HG02763 (cell line): ENCODE results near the gene TMCC2.
A peak's percentile ranks its signal among the peaks of the same experiment; 100 is the strongest.

ENCODE experiments used
- ATAC-seq: cut with Tn5 transposase; IDR thresholded peaks from one replicate; pipeline ENCODE4 v1.9.1; 2021; ENCODE audit warnings: mild to moderate bottlenecking, moderate library complexity; ENCODE audit not compliant: unreplicated experiment

The TMCC2 gene

DNA sequence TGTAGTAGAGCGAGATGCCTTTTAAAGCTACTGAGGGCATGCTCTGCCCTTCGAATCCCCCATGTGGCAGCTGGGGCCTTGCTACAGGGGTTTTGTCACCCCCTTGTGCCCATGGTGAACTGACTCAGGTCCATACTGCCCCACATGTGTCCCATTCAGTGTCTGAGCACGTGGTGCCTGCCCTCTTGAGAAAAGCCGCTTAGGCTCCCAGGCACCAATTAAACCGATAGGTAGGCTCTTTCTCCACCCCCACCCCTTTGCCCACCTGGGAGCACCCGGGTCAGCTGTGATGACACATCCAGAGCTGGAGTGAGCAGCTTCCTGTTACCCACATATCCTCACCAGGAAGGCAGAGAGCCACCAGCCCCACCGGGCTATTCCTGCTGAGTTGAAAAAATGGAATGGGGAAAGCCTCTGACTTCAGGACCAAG is 30.5 kb downstream of the TMCC2 start:
- no peak for ATAC-seq

DNA sequence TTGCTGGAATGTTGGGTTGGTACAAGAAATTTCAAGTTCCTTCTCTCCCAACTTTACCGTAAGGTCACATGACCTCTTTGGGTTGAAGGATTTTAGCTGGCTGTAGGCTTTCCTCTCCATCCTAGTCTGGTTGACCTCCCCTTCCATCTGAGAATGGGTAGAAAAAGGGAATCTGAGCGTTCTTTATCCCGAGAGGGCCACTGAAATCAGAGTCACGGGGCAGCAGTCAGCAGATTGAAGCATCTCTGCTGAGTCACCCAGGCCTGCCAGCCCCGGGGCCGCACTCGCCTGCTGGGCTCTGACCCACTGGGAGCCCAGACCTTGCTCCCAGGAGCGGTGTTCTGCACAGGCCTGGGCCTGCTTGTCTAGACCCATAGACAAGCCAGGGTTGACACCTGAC is 31.0 kb downstream of the TMCC2 start:
- ATAC-seq: no peak

DNA sequence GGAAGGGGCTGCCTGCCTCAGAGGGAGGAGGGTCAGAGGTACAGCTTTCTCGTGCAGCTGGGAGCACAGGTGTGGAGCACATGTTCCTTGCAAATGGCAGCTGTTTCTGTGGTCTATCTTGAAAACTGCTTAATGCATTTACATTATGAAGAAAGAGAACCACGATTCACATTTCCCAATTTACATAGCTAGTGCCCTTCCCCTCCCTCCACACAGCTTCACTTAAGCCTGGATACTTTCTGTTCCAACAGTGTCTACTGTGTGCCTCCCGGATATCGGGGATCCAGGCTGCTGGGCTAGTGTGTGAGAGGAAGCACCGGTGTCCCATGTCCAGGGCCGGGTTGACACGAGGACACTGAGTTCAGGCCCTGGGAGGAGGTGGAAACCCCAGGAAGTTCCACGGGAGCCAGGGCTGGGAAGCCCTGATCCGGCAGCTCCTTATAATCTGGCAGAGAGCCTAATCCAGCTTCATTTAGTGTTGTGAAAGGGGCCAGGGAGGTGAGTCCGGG is 31.6 kb downstream of the TMCC2 start:
- ATAC-seq: no peak

- no peak for ATAC-seq
Observed at GRCh38 chr1:205259998-205260397, 32.3 kb downstream of the TMCC2 start.

DNA sequence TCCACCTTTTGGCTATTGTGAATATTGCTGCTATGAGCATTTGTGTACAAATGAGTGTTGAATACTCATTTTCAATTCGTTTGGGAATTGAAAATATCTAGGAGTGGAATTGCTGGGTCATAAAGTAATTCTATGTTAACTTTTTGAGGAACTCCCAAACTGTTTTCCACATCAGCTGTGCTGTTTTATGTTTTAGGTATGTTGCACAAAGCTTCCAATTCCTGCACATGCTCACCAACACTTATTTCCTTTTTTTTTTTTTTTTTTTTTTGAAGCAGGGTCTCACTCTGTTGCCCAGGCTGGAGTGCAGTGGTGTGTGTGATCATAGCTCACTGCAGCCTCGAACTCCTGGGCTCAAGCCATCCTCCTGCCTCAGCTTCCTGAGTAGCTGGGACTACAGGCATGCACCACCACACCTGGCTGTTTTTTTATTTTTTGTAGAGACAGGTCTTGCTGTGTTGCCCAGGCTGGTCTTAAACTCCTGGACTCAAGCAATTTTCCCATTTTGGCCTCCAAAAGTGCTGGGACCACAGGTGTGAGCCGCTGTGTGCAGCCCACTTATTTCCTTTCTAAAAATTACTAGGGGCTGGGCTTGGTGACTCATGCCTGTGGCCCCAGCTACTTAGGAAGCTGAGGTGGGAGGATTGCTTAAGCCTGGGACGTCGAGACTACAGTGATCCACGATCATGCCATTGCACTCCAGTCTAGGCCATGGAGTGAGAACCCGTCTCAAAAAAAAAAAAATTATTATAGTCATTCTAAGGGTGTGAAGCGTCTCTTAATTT is 33.4 kb downstream of the TMCC2 start:
- no peak for ATAC-seq

GRCh38 chr1:205261946-205262691 is 34.4 kb downstream of the TMCC2 start:
- ATAC-seq: no peak

GRCh38 chr1:205262731-205263171 is 35.0 kb downstream of the TMCC2 start:
- ATAC-seq: no peak

- no peak for ATAC-seq
Observed at GRCh38 chr1:205263580-205264190, 35.9 kb downstream of the TMCC2 start.

GRCh38 chr1:205266611-205267305 is 39.0 kb downstream of the TMCC2 start:
- no peak for ATAC-seq

GRCh38 chr1:205267306-205267902 is 39.7 kb downstream of the TMCC2 start:
- no peak for ATAC-seq

- no peak for ATAC-seq
Observed at GRCh38 chr1:205268846-205269680, 41.3 kb downstream of the TMCC2 start.

DNA sequence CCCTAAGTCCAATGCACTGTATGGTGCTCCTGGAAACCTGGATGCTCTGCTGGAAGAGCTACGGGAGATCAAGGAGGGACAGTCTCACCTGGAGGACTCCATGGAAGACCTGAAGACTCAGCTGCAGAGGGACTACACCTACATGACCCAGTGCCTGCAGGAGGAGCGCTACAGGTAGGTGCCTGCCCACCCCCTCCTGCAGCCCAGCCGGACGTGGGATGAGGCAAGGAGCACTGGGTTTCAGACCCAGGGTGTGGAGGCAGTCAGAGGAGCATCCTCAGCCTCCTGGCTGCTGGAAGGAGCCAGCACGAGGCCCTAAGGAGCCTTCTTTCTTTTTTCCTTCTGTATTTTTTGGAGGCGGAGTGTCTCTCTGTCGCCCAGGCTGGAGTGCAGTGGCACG is 42.0 kb downstream of the TMCC2 start:
- no peak for ATAC-seq

- no peak for ATAC-seq
Observed at GRCh38 chr1:205270271-205270670, 42.5 kb downstream of the TMCC2 start.

DNA sequence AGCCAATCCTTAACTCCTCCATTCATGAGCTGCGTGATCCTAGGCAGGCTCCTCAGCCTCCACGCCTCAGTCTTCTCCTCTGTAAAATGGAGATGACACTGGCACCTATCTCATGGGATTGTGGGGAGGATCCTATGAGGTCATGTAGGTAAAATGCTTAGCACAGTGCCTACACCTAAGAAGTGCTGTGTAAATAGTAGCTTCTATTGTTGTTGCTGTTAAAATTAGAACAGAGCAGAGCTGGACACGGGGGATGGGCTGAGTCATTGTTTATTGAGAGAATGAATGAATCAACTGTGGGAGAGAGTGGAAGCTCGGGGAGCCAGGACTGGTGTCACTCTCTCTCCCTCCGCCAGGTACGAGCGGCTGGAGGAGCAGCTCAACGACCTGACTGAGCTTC is 43.0 kb downstream of the TMCC2 start:
- ATAC-seq: no peak

GRCh38 chr1:205271277-205271676 is 43.5 kb downstream of the TMCC2 start:
- ATAC-seq: no peak

DNA sequence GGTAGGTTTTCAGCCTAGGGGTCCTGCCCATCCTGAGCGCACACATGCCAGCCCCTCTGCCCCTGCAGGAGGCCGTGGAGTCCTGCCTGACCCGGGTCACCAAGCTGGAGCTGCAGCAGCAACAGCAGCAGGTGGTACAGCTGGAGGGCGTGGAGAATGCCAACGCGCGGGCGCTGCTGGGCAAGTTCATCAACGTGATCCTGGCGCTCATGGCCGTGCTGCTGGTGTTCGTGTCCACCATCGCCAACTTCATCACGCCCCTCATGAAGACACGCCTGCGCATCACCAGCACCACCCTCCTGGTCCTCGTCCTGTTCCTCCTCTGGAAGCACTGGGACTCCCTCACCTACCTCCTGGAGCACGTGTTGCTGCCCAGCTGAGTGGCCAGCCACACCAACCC is 44.0 kb downstream of the TMCC2 start:
- ATAC-seq: no peak

DNA sequence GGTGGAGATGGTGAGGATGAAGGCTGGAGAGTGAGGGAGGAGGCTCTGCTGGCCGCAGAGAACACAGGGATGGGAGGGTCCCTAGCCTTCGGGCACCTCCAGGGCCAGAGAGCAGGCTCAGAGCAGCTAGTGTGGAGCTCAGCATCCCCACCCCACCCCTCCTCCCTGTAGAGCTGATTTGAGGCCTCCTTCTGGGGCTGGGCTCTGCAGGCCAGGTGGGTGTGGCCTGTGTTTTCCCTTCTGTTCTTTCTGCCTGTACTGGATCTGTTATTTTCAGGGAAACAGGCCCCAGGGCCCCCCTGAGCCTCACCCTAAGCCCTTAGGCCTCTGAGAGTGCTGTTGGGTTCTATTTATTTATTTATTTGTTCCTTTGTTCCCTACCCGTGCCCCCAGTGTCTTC is 44.8 kb downstream of the TMCC2 start:
- no peak for ATAC-seq

DNA sequence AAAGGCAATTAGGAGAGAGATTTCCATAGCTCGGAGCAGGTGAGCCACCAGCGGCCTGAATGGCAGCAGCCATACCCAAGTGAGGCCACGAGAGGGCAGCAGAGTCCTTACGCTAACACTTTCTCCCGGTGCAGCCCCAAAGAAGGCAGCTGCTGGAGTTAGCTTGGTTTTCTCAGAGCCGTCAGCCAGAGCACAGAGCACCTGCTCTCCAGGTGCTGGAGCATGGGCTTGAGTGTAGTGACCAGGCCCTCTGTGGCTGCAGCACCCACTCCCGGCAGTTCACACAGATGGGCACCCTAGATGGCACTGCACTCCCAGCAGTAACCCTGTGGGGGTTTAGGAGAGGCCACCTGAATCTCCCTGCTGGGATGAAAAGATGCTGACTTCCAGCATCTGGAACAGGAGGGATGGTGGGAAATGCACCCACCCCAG is 45.8 kb downstream of the TMCC2 start:
- peak; percentile 55 for ATAC-seq

GRCh38 chr1:205274041-205274691 is 46.4 kb downstream of the TMCC2 start:
- no peak for ATAC-seq
